MM.1S (cell line): ENCODE measurements around the gene NSFL1C.

ENCODE experiments used
- CTCF ChIP-seq: fragments of 300-600 bp; sonication (generic); IDR thresholded peaks from 2 replicates; pipeline ENCODE4 v1.5.1; 2016; ENCODE audit warnings: antibody characterized with exemption, low read length, mixed read lengths
- EZH2 ChIP-seq: fragments of 300-600 bp; sonication (generic); optimal IDR thresholded peaks from 2 replicates; pipeline ENCODE3; 2017; ENCODE audit warnings: low read depth, mild to moderate bottlenecking, antibody characterized with exemption, low read length, mixed read lengths
- EZH2phosphoT487 ChIP-seq: fragments of 300-600 bp; sonication (generic); IDR thresholded peaks from 2 replicates; pipeline ENCODE4 v1.6.1; 2018; ENCODE audit warnings: antibody characterized with exemption, low read length

DNA sequence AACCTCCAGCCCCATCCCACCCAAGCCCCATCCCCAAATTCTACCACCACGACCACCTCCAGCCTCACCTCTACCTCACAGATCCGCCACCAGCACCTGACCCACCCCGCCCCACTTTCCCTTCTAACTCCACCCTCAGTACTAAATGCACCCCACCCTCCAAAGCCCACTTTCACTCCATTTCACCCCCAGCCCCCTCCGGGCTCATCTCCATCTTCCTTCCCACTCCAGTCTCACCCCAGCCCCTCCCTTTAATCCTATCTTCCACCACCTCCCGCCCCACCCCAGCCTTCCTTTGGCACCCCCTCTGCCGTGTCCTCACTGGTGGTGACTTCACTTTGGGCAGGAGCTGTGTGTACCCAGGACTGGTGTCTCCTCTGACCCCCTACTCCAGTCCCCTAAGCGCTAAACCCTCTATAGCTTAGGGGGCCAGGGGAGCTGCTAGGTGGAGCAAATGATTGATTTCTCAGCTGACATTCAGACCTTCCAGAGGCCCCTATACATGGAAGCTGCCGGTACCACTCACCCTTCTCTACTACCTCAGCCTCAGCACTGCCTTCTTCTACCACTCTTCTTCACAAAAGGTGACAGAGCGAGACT is 2.8 kb upstream of the NSFL1C start:
- TF ChIP-seq CTCF (no peak), EZH2 (no peak), EZH2phosphoT487 (no peak)
